ENCODE data around the gene CYB5D1.

CYB5D1 gene

GRCh38 chr17:7888184-7888920 is 30.5 kb downstream of the CYB5D1 start, which contains the start of gene CHD3:
Gene CHD3, plus strand, starts transcription at chr17:7888789. Its CDS starts 212 bp downstream, at chr17:7889001.
- DNase-seq = peak; percentile 80

- DNase-seq = peak; percentile 58 to 60
These were observed 31.6 kb downstream of the CYB5D1 start for GRCh38 chr17:7889166-7889955.

DNA sequence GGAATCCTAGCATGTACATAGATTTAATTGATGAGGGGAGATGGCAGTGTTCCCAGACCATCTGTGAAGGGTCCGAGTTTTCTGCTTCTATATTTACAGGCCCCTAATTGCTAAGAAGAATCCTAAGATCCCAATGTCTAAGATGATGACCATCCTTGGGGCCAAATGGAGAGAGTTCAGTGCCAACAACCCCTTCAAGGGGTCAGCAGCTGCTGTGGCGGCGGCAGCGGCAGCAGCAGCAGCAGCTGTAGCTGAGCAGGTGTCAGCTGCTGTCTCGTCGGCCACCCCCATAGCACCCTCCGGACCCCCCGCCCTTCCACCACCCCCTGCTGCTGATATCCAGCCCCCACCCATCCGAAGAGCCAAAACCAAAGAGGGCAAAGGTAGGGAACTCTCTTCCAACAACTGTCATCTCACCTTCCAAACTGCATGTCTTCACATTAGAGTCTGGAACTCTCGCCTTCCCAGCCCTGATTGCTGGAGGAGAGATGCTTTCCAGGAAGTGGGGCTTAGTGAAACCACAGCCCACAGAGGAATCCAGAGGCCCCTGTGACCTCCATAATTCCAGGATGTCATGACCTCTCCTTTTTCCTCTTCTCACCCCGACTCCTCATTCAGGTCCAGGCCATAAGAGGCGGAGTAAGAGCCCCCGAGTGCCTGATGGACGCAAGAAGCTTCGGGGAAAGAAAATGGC is 35.5 kb downstream of the CYB5D1 start:
- no peak for DNase-seq

DNA sequence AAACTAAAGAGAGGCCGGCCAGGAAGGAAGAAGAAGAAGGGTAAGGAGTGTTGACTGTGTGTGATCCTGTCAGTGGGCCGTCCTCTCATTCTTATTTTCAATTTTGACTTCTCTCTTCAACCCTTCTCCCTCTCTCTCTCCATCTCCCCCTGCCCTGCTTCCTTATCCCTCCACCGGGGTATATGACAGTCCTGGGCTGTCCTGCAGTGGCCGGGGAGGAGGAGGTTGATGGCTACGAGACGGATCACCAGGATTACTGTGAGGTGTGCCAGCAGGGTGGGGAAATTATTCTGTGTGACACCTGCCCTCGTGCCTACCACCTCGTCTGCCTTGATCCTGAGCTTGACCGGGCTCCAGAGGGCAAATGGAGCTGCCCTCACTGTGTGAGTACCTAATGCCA is 36.4 kb downstream of the CYB5D1 start:
- DNase-seq = no peak

- no peak for DNase-seq
These were observed 37.1 kb downstream of the CYB5D1 start for GRCh38 chr17:7894866-7895265.

- no peak for DNase-seq
These were observed 39.3 kb downstream of the CYB5D1 start for GRCh38 chr17:7897090-7897489.

DNA sequence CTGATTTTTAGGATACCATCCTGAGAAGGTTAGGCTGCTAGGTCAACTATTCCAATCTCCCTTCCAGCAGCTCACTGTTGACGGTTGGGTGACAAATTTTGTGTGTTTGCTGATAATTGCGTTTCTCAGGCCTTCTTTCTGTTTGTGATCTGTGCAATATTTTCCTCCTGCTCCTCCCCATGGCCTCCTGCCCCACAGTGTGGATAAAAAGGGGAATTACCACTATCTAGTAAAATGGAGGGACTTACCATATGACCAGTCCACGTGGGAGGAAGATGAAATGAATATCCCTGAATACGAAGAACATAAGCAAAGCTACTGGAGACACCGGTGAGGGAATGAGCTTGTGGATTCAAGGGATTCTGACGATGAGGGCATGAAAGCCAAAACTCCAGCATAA is 40.0 kb downstream of the CYB5D1 start:
- DNase-seq = no peak

DNA sequence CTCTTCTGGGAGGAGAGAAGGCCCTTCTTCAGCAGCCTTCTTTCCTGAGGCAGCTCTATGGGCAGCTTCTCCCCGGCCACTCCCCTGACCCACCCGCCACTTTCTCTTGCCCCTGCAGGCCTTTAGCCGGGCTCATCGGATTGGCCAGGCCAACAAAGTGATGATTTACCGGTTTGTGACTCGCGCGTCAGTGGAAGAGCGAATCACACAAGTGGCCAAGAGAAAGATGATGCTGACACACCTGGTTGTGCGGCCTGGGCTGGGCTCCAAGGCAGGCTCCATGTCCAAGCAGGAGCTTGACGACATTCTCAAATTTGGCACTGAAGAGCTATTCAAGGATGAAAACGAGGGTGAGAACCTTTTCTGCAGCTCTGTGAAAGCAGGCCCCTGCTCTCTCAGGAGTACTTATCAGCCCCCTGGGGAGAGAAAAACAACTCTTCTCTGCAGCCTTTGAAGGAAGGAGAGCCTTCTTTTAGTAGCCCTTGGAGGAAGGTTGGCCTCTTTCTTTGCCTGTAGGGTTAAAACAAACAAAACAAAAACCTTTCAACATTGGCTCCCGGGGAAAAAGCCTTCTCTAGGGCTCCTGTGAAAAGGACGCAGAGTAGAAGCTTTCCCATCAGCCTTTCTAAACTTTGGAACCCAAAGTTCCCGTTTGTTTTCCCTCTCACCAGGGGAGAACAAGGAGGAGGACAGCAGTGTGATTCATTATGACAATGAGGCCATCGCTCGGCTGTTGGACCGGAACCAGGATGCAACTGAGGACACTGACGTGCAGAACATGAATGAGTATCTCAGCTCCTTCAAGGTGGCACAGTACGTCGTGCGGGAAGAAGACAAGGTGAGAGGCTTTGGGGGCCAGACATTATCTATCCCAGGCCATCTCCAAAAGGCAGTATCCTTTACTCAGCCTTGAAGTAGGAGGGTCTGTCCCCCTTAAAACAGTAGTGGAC is 45.6 kb downstream of the CYB5D1 start:
- no peak for DNase-seq

GRCh38 chr17:7909089-7909488 is 51.3 kb downstream of the CYB5D1 start:
- no peak for DNase-seq

DNA sequence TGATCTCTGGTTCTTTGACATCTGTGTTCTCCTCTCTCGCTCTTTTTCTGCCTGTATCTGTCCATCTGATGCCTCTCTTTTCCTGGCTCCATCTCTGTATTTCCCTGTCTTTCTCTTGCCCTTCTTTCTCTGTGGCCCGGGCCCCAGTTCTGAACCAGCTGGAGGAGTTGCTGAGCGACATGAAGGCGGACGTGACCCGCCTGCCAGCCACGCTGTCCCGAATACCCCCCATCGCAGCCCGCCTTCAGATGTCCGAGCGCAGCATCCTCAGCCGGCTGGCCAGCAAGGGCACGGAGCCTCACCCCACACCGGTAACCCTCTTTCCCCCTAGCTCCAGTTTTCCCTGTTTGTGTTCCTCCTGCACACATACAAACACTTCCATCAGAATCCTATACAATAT is 52.5 kb downstream of the CYB5D1 start:
- no peak for DNase-seq

- no peak for DNase-seq
These were observed 52.9 kb downstream of the CYB5D1 start for GRCh38 chr17:7910711-7911110.

GRCh38 chr17:7911116-7911515 is 53.3 kb downstream of the CYB5D1 start:
- no peak for DNase-seq

All from activated T-cell treated with anti-CD3 and anti-CD28 coated beads, Interleukin-2, amount 50 U/mL, for 48 hours (primary cell).